OCI-LY7 (cell line): ENCODE data around the gene IGFL3. TPM values are rescaled to one million over a fixed set of nuclear protein-coding genes. Genes with fewer than 3 reads are reported as not detected.

Source experiments
- BruUV-seq: library from RNA; stranded (reverse); fragments of 400-500 nt; replicated peaks from 2 replicates; lab custom pipeline; 2021; lab: Mats Ljungman, UMichigan
- CTCF ChIA-PET: fragments of 300-600 bp; sonication (Branson Sonifier 250); formaldehyde crosslinking; loops from one replicate; lab custom pipeline; 2022; ENCODE audit warnings: antibody characterized with exemption; ENCODE audit not compliant: unreplicated experiment; lab: Charles Lee
- POLR2A ChIA-PET: fragments of 300-600 bp; sonication (Branson Sonifier 250); formaldehyde crosslinking; loops from one replicate; lab custom pipeline; 2022; ENCODE audit warnings: antibody characterized with exemption; lab: Charles Lee
- DNase-seq: peaks from one replicate; pipeline ENCODE4 v3.0.0-alpha.2; 2015; ENCODE audit warnings: low spot score
- H2AFZ ChIP-seq: fragments of 200-600 bp; sonication (generic), shearing (Covaris generic); 2 replicates; pipeline ENCODE4 v1.6.1; 2014; ENCODE audit warnings: mild to moderate bottlenecking, antibody characterized with exemption, low read length, moderate library complexity
- H3K27ac ChIP-seq: fragments of 200-600 bp; sonication (generic); 2 replicates; pipeline ENCODE4 v1.5.1; 2014; ENCODE audit warnings: mixed run types, low read depth, mild to moderate bottlenecking, moderate library complexity, low read length, inconsistent platforms; ENCODE audit not compliant: poor library complexity, severe bottlenecking
- H3K36me3 ChIP-seq: fragments of 200-600 bp; sonication (generic); 2 replicates; pipeline ENCODE4 v1.6.1; 2014; ENCODE audit warnings: mild to moderate bottlenecking, antibody characterized with exemption, low read length, moderate library complexity, mixed read lengths; ENCODE audit not compliant: insufficient read depth
- H3K4me1 ChIP-seq: fragments of 200-600 bp; sonication (generic); 2 replicates; pipeline ENCODE4 v1.5.1; 2014; ENCODE audit warnings: mild to moderate bottlenecking, low read length; ENCODE audit not compliant: insufficient read depth, poor library complexity, severe bottlenecking
- H3K4me2 ChIP-seq: fragments of 200-600 bp; sonication (generic); 2 replicates; pipeline ENCODE4 v1.6.1; 2014; ENCODE audit warnings: mild to moderate bottlenecking, low read length
- H3K4me3 ChIP-seq: fragments of 200-600 bp; sonication (generic); 2 replicates; pipeline ENCODE4 v1.5.1; 2014; ENCODE audit warnings: mild to moderate bottlenecking, low read depth, low read length; ENCODE audit not compliant: poor library complexity, severe bottlenecking
- H3K79me2 ChIP-seq: fragments of 200-600 bp; sonication (generic); 2 replicates; pipeline ENCODE4 v1.6.1; 2016; ENCODE audit warnings: low read depth, mild to moderate bottlenecking, low read length, moderate library complexity, mixed read lengths; ENCODE audit not compliant: insufficient read depth
- H3K9me2 ChIP-seq: fragments of 200-600 bp; sonication (generic); 2 replicates; pipeline ENCODE4 v1.6.1; 2016; ENCODE audit warnings: mild to moderate bottlenecking, low read length, mixed read lengths; ENCODE audit not compliant: insufficient read depth
- H3K9me3 ChIP-seq: fragments of 200-600 bp; sonication (generic); 2 replicates; pipeline ENCODE4 v1.6.1; 2014; ENCODE audit warnings: mild to moderate bottlenecking, mixed run types, low read length, mixed read lengths
- H4K20me1 ChIP-seq: fragments of 200-600 bp; sonication (generic); 2 replicates; pipeline ENCODE4 v1.6.1; 2014; ENCODE audit warnings: mild to moderate bottlenecking, antibody characterized with exemption, low read length, moderate library complexity, mixed read lengths; ENCODE audit not compliant: insufficient read depth
- CTCF ChIP-seq: fragments of 200-600 bp; sonication (generic); conservative IDR thresholded peaks from 2 replicates; pipeline ENCODE4 v1.5.1; 2014; ENCODE audit warnings: mild to moderate bottlenecking, antibody characterized with exemption, low read length, moderate library complexity, mixed read lengths
- EZH2phosphoT487 ChIP-seq: fragments of 200-600 bp; sonication (generic); IDR thresholded peaks from 2 replicates; pipeline ENCODE4 v1.6.1; 2018; ENCODE audit warnings: low read depth, borderline replicate concordance, mild to moderate bottlenecking, mixed run types, antibody characterized with exemption, low read length, moderate library complexity, mixed read lengths
- intact Hi-C: fragments of 100-400 bp; cut with micrococcal nuclease; formaldehyde crosslinking; loops from one replicate; pipeline ENCODE4 v1.10.0; 2022; ENCODE audit not compliant: unreplicated experiment
- total RNA-seq, 2 experiments: library from RNA; depleted of rRNA in 1 of 2; stranded (reverse); fragments of >200 nt in 1 of 2; shearing (Covaris generic) in 1 of 2; gene quantifications; 2 replicates each; pipeline ENCODE4 v1.2.3, GENCODE V29; 2014 to 2022

IGFL3 gene
- total RNA-seq, 2 experiments from 2014 or later, result not detected

- no peaks in the 10 kb centered on the region for H3K36me3 ChIP-seq
- BruUV-seq, result no TSS peak
- H4K20me1 ChIP-seq, result no peaks in the 10 kb centered on the region
- no peaks in the 10 kb centered on the region for H3K9me3 ChIP-seq
- no peaks in the 10 kb centered on the region for H3K4me1 ChIP-seq
- intact Hi-C loops, result no loop called here
- no peak overlapping the region for H3K27ac ChIP-seq
- H3K79me2 ChIP-seq, result no peaks in the 10 kb centered on the region
- CTCF ChIA-PET, result no interaction called here
- POLR2A ChIA-PET, result no interaction called here
- TF ChIP-seq EZH2phosphoT487, result no peak
- H3K4me2 ChIP-seq, result no peak overlapping the region
- no peak overlapping the region for H3K4me3 ChIP-seq
- no peak overlapping the region for H2AFZ ChIP-seq
- DNase-seq, result no peak
- H3K9me2 ChIP-seq, result no peaks in the 10 kb centered on the region
Observed at GRCh38 chr19:46113726-46114125, 10.8 kb downstream of the IGFL3 start.

- Histone ChIP-seq H3K36me3 (no peaks in the 10 kb centered on the region), H2AFZ (no peak overlapping the region), H3K79me2 (no peaks in the 10 kb centered on the region), H3K27ac (no peak overlapping the region), H4K20me1 (no peaks in the 10 kb centered on the region), H3K9me3 (no peaks in the 10 kb centered on the region), H3K4me2 (no peak overlapping the region), H3K4me1 (no peaks in the 10 kb centered on the region), H3K9me2 (no peaks in the 10 kb centered on the region), H3K4me3 (no peak overlapping the region)
- BruUV-seq, result no TSS peak
- TF ChIP-seq EZH2phosphoT487, result no peak
- TF ChIP-seq CTCF, result no peak
- ChIA-PET CTCF (no interaction called here), POLR2A (no interaction called here)
- no peak for DNase-seq
- intact Hi-C loops, result no loop called here
Observed at GRCh38 chr19:46112527-46112926, 12.0 kb downstream of the IGFL3 start.

GRCh38 chr19:46111376-46111775 lies 13.1 kb downstream of the IGFL3 start:
- Histone ChIP-seq H3K27ac (no peak overlapping the region), H3K9me2 (no peaks in the 10 kb centered on the region), H3K4me3 (no peak overlapping the region), H3K4me1 (no peaks in the 10 kb centered on the region), H2AFZ (no peak overlapping the region), H3K36me3 (no peaks in the 10 kb centered on the region), H4K20me1 (no peaks in the 10 kb centered on the region), H3K9me3 (no peaks in the 10 kb centered on the region), H3K4me2 (no peak overlapping the region), H3K79me2 (no peaks in the 10 kb centered on the region)
- no TSS peak for BruUV-seq
- ChIA-PET CTCF (no interaction called here), POLR2A (no interaction called here)
- no peak for DNase-seq
- no peak for TF ChIP-seq EZH2phosphoT487
- no peak for TF ChIP-seq CTCF
- intact Hi-C loops, result no loop called here
